NB4 (cell line): ENCODE measurements around the gene TCF7.

ENCODE experiments used
- CTCF ChIP-seq: IDR thresholded peaks from one replicate; pipeline ENCODE4 v1.5.1; 2012; ENCODE audit warnings: low read depth, low read length
- MAX ChIP-seq: IDR thresholded peaks from 2 replicates; pipeline ENCODE4 v1.6.1; 2011; ENCODE audit warnings: low read depth, low read length
- MYC ChIP-seq: IDR thresholded peaks from 2 replicates; pipeline ENCODE4 v1.6.1; 2011; ENCODE audit warnings: low read depth, low read length
- POLR2A ChIP-seq: IDR thresholded peaks from 2 replicates; pipeline ENCODE4 v1.6.1; 2011; ENCODE audit warnings: mild to moderate bottlenecking; ENCODE audit not compliant: insufficient read length; ENCODE audit errors: extremely low read depth

- TF ChIP-seq CTCF (no peak), MAX (no peak), POLR2A (no peak), MYC (no peak)
Measured at GRCh38 chr5:134071614-134072207, 42.8 kb upstream of the TCF7 start.
